ENCODE data around the gene MUC6.

The MUC6 gene

DNA sequence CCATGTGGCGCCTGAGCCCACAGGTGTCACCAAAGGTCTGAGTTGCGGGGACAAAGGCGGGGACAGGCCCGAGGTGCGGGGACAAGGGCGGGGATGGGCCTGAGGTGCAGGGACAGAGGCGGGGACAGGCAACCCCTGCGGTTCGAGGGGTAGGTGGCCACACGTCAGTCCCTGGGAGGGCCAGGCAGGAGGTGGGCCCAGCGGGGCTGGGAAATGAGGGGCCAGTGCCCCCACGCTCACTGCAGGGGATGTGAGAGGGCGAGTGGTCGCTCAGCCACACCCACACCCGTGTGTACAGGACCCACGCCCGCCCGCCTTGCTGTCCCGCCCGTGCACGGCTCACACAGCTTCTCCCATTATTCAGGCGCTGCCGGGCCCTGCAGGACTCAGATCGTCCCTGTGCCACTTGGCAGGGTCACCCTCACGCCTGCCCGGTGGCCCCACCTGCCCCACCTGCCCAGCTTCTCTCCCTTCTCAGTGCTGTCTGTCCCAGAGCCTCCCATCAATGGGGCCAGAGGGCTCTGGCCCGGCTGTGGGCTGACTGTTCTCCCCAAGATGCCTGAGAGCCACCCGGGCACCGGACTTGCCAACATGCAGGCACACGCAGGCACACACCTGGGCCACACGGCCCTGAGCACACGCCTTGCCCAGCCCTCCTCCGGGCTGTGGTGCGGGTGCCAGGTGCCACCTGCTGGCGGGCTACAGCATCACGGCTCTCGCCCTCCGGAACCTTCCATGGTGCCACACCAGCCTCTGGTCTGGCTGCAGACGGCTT lies 14.2 kb upstream of the MUC6 start:
- DNase-seq (ENCODE audit: low spot score), result peak; percentile 77

DNA sequence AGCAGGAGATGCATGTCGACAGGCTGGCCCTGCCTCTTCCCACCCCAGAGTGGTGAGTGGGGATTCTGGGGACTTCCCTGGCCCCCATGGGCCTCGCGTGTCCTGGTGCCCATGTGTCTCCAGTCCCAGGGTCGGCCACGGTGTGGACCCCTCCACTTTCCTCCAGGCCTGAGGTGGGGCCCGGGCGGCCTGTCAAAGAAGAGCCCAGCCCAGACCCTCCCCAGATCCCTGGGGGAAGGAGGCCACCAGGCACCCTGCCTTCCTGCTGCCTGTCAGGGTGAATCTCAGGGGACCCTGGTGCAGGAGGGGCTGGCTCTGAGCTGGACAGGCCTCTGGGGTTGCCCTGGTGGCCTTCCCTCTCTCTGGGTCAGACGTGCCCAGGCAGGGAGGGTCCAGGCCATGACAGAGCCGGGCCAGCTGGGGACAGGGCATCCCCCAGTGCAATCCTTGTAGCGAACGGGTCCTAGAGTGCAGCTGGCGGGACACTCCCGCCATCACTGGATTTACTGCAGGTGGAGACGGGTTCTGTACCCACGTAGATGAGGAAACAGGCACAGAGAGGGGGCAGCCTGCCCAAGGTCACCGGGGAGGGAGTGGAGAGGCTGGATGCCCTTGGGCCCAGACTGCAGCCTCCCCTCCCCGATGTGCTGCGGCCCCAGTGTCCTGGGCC lies 13.5 kb upstream of the MUC6 start:
- no peak for DNase-seq (ENCODE audit: low spot score)

DNA sequence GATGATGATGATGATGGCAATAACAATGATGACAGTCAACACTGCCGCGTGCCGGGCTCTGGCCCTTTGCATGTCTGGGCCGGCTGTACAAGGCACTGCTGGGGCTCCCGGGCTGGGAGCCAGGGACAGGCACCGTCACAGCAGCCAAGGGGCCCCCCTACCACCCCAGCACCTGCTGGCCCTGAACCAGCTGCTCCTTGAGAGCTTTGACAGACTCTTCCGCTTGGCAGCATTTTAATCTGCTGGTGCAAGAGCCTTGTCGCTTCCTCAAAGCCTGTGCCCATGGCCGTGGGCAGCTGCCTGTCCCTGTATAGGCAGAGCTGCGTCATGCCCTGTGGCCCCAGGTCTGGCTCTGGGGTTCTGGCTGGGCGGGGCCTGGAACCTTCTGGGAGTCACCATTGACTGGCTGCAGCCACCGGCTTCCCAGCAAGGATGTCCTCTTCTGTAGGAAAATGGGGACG lies 12.9 kb upstream of the MUC6 start:
- no peak for DNase-seq (ENCODE audit: low spot score)

DNA sequence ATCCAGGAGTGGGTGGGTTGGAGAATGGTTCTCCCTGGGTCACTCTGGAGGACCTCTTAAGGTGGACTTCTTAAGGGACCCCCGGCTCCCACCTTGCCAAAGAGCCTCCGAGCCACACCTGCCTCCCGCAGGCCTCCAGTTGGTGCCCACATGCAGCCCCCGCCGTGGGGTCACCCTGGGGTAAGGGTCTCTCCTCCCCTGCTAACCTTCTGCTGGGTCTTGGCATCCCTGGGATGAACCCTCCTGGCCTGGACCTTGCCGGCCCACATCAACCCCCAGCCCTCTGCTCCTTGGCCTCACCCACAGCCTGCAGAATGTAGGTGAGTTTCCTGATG lies 12.5 kb upstream of the MUC6 start:
- no peak for DNase-seq (ENCODE audit: low spot score)

DNA sequence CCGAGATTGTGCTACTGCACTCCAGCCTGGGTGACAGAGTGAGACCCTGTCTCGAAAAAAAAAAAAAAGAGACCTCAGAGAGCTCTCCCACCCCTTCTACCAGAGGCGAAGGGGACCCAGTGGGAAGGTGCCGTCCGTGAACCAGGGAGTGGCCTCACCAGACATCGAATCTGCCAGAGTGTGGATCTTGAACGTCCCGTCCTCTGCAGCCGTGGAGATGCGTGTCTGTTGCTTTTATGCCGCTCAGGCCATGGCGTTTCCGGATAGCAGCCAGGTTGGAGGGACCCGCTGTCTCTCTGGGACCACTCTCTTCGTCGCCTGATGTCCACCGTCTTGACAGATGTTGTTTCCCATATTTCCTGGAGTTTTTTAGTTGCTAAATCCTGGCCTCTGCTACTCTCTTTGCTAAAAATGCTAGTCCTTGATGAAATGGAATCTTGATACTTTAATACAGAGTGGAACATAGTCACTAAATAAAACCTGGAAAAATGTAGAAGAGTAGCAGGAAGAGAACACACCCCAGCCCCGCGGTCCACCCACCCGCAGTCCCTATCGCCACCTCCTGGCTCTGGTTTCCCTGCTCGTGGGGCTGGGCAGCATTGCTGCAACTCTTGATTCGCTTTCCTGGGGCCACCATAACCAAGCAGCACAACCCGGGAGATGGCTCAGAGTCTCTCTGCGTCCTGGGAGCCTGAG lies 12.0 kb upstream of the MUC6 start:
- DNase-seq (ENCODE audit: low spot score), result no peak

DNA sequence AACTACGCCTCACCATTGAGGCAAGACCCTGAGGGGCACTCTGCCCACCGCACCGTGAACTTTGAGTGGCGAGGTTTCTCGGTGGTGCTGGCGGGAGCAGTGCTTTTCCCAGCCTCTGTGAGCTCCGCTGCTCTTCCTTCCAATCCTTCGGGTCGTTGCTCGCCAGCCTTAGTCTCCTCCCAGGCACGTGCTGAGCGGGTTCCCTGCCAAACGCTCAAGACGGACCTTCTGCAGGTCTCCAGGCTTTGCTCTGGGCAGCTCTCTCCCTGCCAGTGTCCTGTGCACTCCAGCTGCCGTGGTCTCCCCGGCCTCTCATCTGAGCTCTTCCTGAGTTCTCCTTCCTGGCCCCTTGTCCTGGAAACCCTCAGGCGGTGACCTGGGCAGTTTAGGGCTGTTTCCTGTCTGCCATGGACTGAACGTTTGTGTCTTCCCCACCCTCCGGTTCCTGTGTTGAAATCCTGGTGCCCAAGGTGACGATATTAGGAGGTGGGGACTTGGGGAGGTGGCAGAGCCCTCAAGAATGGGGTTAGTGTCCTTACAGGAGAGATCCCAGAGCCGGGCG lies 11.2 kb upstream of the MUC6 start:
- DNase-seq (ENCODE audit: low spot score), result no peak

DNA sequence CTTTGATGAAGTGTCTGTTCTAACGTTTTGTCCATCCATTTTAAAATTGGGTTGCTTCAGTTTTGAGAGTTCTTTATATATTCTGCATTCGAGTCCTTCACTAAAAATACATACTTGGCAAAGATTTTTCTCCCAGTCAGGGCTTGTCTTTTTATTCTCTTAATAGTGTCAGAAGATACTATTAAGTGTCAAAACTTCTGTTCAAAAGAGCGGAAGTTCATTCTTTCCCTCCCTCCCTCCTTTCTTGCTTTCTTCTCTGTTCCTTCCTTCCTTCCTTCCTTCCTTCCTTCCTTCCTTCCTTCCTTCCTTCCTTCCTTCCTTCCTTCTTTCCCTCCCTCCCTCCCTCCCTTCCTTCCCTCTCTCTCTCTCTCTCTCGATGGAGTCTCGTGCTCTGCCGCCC lies 7.6 kb upstream of the MUC6 start:
- no peak for DNase-seq (ENCODE audit: low spot score)

DNA sequence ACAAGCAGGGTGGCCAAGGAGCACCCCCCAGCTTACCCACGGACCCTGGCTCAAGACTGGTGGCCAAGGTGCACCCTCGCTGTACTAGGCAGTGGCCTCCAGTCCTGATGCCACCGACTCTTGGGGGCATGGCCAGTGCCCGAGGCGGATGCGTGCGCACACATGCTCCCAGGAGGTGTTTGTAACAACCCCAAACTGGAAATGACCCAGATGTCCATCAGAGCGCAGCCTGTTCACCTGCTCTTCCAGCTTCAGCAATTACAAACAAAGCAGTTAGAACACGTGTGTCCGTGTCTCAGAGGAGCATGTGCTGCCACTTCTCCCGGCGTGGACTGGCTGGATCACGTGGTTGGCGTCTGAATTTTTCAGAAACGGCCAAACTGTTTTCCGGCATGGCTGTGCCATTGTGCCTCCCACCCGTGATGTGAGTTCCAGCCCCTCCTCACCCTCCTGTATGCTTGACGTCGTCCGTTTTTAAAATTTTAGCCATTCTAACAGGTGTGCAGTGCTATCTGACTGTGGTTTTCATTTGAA lies 7.1 kb upstream of the MUC6 start:
- no peak for DNase-seq (ENCODE audit: low spot score)

DNA sequence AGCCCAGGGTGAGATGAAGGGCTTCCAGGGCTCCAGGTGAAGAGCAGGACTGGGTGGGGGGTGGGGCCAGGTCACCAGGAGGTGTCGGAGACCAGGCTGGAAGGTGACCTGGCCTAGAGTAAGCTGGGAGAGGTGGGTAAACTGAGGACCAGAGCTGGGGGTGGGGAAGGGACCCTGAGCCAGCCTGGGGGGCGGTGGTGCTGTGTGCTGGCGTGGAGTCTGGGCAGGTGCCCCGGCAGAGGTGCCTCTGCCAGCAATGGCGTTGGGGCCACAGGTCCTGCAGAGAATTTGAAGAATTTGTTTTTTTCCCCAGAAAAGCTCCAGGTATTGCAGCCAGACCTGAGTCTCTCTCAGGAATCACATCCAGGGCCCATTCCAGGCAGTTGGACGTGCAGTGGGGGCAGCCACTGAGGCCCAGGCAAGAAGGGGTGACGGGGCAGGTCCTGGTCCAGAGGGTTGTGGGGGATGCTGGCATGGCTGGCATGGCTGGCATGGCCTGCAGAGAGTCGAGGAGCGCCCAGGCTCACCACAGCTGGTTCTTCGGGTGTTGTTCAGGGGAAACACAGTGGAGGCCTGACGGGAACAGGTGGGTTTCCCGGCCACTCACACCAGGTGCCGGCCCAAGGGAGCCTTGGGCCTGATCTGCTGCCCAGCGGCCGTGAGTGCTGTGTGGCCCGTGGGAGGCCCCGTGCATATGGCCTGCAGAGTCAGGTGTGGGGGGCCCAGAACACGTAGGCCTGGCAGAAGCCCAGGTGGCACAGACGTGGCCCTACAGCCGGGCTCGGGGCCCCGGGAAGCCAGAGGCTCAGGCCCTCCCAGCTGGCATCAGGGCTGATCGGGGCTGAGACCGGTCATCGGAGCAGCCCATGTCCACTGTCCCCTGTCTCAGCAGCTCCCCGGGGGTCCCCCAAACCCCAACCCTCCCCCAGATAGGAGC lies 6.4 kb upstream of the MUC6 start:
- no peak for DNase-seq (ENCODE audit: low spot score)

DNA sequence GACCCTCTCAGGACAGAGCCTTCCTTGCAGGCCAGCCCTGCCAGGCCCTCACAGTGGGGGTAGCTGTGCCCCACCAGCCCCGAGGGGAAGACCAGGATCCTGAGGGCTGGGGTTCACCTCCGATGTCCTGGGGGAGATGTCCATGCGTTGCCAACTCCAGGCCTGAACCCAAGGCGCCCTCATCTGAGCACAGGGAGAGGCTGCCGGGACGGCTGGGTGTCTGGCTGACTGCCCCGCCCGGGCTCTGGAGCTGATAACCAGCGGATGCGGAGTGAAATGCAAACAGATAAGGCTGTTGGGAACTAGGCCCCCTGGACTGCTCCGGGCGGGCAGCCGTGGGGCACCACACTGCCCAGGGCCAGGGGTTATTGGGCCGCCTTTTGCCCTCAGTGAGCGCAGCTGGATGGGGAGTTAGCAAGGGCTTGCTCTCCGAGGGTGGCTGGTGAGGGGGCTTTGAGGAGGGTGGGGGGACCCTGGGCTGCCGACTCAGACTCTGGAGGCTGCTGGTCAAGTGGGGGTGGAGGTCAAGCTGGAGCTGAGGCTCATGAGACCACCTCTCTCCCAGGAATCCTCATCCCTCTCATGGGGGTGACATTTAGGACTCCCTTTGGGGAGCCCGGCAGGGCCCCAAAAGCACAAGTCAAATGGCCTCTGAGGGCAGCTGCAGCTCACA lies 5.6 kb upstream of the MUC6 start:
- DNase-seq (ENCODE audit: low spot score), result peak; percentile 72

DNA sequence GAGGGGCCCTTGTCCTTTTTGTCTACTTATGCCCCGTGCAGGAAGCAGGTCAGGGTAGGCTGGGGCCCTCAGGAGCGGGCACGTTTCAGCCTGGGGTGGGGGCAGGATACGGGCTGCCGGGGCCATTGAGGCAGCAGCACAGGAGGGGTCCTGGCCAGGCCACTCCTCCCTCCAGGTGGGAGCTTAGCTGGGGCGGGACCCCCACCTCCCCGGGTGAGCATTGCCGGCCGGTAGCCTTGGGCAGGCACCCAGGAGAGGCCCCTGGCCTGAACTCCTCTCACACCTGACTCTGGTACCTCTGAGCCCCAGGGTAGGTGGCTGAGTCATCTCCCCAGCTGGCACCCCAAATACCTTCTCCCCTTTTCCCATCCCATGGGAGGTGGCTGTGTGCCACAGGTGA lies 5.0 kb upstream of the MUC6 start:
- peak; percentile 6 for DNase-seq (ENCODE audit: low spot score)

DNA sequence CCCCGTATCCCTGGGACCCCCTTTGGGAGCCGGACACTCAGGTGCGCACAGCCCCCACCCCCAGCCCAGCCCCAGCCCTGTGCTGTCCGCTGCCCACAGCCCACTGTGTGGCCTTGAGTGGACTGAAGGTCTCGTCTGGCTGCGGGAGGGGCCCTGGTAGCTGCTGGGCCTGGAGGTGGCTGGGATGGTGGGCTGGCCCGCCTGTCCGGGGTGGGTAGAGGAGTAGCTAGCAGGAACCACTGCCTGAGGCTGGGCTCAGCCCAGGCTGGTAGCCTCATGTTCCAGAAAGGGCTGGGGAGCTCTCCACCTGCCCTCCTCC lies 4.6 kb upstream of the MUC6 start:
- no peak for DNase-seq (ENCODE audit: low spot score)

DNA sequence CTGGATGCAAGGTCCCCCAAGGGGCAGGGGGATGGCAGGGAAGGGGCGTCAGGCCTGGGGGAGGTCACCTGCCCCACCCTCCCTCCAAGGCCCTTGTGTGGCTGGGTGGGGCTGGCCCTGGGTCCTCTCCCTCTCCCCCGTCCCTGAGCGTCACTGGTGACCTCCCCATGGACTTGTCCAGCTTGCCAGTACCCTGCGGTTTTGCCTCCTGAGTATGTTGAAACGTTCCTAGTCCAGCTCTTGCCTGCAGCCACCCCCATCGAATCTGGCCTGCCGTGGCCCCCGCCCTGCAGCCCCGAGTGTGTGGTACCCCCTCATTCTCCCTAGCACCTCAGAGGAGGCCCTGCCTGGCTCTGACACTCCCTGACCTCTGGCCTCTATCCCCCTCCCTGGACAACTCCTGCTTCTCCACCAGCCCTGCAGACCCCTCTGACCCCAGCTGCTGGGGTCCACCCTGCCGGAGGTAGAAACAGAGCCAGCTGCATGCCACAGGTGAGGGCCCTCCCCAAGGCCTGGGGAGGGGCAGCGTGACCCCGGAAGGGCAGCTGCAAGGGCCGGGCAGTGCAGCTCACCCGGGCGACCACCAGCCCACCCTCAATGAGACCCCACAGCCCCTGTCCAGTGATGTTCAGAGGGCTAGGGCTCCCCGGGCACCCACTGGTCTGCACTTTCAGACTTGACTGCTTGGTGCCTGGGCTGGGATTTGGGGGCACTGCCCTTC lies 4.1 kb upstream of the MUC6 start:
- no peak for DNase-seq (ENCODE audit: low spot score)

DNA sequence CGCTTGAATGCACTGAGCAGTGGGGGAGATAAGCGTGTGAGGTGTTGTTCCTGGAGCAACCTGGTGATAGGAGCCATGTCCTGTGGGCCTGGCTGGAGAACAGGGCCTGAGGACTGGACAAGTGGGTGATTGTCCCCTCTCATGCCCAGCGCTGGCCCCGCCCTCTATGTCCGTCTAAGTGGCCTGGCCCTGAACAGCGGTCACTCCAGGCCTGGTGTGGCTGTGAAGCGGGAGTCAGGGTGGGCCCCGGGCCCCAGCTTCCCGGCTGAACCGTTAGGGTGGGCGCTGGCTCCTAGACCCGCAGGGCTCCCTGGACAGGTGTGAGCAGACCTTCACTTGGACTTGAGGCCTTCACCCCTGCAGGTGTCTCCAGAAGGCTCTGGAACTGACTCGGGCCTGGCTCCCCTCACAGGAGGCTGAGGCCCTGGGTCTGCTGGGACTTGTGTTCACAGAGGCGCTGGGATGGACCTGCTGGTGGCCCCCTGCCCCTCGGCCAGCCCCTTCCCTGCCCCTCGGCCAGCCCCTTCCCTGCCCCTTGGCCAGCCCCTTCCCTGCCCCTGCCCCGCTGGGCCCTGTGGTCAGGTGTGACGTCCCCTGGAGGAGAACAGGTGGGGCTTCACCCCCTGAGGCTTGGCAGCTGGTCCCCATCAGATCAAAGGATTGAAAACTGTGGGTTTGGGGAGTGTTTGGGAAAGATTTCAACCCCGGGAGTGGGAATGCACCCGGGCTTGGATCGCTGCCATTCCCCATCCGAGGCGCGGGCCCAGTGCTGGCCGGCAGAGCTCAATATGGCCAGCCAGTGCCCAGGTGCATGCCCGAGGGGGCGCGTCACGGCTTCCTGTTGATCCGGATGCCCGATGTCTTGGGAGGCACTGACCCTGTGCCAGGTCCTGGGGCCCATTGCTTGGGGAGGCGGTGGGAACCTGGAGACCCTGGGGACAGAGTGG lies 3.2 kb upstream of the MUC6 start:
- DNase-seq (ENCODE audit: low spot score), result no peak

DNA sequence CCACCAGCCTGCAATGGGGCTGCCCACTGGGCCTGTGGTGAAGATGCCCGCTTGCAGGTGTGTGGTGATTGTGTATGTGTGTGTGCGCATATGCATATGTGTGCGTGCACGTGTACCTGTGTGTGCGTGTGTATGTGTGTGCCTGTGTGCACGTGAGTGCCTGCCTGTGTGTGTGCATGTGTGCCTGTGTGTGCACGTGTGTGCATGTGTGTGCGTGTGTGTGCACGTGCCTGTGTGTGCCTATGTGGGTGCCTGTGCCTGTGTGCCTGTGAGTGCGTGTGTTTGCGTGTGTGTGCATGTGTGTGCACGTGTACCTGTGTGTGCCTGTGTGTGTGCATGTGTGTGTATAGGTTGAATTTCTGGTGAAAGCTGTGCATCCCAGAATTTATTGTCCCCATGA lies 2.4 kb upstream of the MUC6 start:
- no peak for DNase-seq (ENCODE audit: low spot score)

DNA sequence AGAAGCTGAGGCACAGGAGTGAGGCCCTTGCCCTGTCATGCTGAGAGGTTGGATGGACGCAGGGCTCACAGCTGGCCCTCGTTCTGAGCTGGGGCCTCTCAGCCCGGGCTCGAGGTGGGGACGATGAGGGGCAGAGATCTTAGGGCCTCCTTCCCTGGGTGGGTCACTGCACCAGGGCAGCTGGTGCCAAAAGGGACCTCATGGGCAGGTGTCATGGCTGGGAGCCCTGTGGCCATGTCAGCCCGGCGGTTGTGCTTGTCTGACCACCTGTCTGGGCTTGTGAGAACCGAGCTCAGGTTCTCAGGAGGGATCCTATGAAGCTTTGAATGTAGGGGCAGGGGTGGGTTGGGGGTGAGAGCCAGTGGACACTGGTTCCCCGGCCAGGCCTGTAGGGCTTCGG lies 1.8 kb upstream of the MUC6 start:
- DNase-seq (ENCODE audit: low spot score), result no peak

DNA sequence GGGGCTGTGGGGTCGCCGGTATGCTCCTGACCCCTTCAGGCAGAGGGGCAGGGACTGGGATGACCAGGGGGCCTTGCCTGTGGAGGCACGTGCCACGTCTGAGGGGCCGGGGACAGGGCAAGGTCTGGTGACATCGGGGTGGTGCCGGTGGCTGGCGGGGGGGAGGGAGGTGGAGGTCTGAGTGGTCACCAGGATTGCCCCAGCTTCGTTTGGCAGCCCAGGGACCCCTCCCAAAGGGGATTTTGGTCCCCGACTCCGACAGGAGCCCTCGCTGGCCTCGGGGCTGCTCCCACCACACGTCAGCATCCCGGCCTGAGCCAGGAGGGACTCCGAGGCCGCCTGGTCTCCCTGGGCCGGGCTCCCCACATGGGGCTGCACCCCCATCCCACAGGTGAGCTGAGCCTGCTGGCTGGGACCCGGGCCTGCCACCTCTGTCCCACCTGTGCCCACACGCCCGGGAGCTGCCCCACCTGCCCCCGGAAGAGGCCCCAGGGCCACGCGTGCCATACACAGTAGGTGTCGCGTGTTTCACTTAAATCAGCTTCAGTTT lies 1.1 kb upstream of the MUC6 start:
- no peak for DNase-seq (ENCODE audit: low spot score)

DNA sequence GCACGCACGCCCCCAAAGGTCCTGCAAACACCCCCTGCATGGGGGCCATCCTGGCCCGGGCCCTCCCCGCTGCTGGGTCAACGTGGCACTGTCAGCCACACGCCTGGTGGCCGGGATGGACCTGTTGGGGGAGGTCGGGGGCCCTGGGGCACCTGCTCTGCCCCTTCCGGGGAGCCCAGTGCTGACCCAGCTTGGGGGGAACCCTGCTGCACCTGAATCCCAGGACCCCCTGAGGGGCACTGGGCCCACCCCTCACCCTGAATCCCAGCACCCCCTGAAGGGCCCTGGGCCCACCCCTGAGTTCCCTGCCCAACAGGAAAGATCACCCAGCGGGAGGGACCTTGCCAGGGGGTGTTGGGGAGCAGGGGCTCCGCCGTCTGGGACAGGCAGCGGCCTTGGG lies 413 bp upstream of the MUC6 start:
- no peak for DNase-seq (ENCODE audit: low spot score)
